Measurements from ENCODE around the gene ABCA5. TPM values are rescaled to one million over a fixed set of nuclear protein-coding genes. Genes with fewer than 3 reads are reported as not detected.

Gene ABCA5
- total RNA-seq, 1 experiment from 2014 or later = 7.3 TPM

DNA sequence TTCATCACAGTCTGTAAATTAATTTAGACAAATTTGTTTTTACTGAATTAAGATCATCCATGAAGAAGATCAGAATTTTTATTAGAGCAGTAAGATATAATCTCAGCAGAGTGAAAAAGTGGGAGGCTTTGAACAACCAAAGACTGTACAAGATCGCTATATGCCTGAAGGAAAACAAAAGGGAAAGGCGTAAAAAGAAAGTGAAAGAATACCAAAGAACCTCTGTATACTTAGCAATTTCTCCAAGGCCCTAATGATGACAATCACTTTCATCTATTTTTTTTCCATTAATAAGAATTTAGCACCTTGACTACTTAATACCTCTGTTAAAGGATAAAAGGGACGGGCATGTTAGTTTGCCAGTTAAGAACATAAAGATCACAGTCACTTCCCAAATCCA, 59.7 kb downstream of the ABCA5 start:
- DNase-seq (ENCODE audit: low read depth) = peak; percentile 10

DNA sequence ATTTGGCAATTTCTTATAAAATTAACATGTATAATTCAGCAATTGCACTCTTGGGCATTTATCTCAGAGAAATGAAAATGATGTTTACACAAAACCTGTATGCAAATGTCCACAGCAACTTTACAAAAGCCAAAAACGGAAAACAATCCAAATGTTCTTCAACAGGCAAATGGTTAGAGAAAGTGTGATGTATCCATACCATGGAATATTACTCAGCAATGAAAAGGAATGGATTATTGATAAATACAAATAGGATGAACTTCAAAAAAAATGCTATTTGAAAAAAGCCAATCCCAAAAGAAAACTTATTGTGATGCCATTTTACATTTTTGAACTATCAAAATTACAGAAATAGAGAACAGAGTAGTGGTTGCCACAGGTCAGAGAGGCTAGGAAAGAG, 61.1 kb downstream of the ABCA5 start:
- no peak for DNase-seq (ENCODE audit: low read depth)

- no peak for DNase-seq (ENCODE audit: low read depth)
Observed at GRCh38 chr17:69254187-69254586, 72.7 kb downstream of the ABCA5 start.

DNA sequence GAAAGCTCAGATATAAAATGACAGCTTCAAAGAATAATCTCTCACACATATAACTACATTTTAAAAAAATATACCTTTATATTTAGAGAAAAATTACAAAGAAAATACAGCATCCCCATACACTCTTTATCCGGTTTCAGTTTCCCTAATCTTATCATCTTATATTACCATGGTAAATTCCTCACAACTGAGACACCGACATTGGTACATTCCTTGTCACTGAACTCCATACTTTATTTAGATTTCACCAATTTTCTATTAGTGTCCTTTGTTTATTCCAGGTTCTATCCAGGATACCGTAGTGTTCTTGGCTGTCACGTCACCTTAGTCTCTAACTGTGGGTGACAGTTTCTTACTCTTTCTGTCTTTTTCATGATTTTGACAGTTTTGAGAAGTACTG, 76.3 kb downstream of the ABCA5 start:
- DNase-seq (ENCODE audit: low read depth) = no peak

GRCh38 chr17:69246726-69247375, 80.1 kb downstream of the ABCA5 start:
- DNase-seq (ENCODE audit: low read depth) = peak; percentile 37

DNA sequence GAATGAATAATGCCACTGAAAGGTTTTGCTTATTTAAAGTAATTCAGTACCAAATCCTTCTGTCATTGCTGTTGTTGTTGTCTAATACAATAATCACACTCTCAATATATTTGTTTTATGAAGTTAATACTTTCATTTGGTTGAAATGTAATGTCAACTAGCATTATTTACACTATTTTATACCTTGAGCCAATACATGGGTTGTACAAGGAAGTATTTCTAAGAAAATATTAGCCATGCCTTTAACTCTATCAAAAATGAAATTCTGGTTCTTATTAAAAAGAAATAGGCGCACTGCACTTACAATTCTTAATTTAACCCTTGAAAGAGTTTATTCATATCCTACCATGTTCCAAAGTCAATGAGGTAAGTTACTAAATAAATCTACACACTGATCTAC, 80.7 kb downstream of the ABCA5 start:
- no peak for DNase-seq (ENCODE audit: low read depth)

- DNase-seq (ENCODE audit: low read depth) = no peak
Observed at GRCh38 chr17:69245617-69246016, 81.3 kb downstream of the ABCA5 start.

GRCh38 chr17:69239611-69240600, 87.0 kb downstream of the ABCA5 start:
- peak; percentile 5 for DNase-seq (ENCODE audit: low read depth)

DNA sequence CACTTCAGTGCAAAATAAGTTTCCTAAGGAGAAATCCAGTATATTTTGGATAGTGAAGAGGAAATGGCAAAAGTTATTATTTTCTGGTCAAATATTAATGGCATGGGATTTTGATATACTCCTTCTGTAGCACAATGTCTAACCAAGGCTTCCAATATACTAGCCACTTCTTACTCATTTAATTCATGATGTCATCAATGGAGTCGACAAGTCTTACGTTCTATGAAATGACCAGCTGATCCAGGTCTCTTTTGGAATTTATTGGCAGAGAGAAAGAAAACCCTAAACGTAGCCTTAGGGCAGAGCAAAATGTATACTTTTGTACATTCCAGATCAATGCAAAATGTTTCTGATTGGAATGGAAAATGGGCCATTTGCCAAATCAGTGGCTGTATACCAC, 90.0 kb downstream of the ABCA5 start:
- DNase-seq (ENCODE audit: low read depth) = no peak

DNA sequence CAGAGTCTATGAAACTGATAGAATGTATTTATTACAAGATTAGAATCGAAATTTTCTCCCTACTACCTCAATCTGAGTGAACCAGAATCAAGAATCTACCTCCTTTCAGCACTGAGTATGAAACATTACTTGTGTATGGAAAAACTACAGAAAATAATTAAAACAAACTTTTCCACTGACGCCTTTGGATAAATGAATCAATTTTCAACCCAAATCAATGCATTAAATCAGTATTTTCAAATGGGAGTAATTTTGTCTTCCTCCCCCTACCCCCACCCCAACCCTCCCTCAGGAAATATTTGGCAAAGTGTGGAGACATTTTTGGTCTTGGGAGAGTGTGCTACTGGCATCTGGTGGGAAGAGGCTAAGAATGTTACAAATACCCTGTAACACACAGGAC, 90.5 kb downstream of the ABCA5 start:
- DNase-seq (ENCODE audit: low read depth) = no peak

- peak; percentile 67 for DNase-seq (ENCODE audit: low read depth)
Observed at GRCh38 chr17:69235338-69236058, 91.4 kb downstream of the ABCA5 start.

DNA sequence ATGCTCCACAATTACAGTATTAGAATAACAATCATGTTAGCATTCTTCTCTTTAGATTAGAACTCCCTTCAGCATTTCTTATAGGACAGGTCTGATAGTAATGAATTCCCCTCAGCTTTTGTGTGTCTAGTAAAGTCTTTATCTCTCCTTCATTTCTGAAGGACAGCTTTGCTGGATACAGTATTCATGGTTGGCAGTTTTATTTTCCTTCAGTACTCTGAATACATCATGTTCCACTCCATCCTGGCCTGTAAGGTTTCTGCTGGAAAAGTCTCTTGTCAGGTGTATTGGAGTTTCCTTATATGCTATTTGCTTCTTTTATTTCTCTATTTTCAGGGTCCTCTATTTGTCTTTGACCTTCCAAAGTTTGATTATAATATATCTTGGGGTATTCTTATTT, 94.3 kb downstream of the ABCA5 start:
- no peak for DNase-seq (ENCODE audit: low read depth)

- DNase-seq (ENCODE audit: low read depth) = no peak
Observed at GRCh38 chr17:69231521-69231920, 95.4 kb downstream of the ABCA5 start.

- DNase-seq (ENCODE audit: low read depth) = no peak
Observed at GRCh38 chr17:69230939-69231338, 96.0 kb downstream of the ABCA5 start.

- DNase-seq (ENCODE audit: low read depth) = no peak
Observed at GRCh38 chr17:69228576-69228975, 98.4 kb downstream of the ABCA5 start, which contains the start of gene ABCA10. Gene ABCA10 (minus strand): TSS chr17:69228824. CDS start chr17:69225358, 3,466 bp downstream.

DNA sequence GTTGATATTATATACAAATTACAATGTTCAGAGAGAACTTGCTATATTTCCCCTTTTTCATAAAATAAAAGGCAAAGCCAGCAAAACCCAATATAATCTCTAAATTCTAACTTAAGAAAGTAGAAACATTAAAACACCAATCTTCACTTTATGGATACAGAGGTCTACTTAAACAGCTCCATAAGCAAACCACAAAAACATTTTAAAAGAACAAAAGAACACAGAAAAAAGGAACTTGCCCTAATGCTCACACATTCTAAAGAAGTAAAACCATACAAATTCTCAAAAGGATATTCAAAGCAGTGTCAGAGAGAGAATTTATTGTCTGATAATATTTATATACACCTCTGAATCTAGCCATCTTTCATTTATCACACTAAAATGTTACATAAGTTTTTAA, 98.9 kb downstream of the ABCA5 start:
- no peak for DNase-seq (ENCODE audit: low read depth)

DNA sequence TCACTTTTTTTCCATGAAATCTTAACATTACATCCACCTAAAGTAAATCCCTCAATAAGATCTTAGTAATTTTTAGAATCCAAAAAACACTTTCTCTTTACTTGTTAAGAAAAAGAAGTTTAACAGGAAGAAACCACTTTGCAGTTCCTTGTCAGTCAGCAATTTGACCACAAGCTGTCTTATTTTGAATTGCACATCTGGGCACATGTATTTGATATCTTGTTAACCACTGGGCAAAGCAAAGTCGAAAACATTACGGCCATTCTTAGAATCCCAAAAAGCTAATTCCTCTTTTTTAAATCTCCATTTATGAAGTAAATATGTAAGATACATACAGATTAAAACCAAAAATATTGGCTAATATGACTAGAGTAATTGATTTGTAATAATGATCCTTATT, 99.4 kb downstream of the ABCA5 start:
- no peak for DNase-seq (ENCODE audit: low read depth)

- DNase-seq (ENCODE audit: low read depth) = peak; percentile 35
Observed at GRCh38 chr17:69223809-69224208, 103.1 kb downstream of the ABCA5 start.

DNA sequence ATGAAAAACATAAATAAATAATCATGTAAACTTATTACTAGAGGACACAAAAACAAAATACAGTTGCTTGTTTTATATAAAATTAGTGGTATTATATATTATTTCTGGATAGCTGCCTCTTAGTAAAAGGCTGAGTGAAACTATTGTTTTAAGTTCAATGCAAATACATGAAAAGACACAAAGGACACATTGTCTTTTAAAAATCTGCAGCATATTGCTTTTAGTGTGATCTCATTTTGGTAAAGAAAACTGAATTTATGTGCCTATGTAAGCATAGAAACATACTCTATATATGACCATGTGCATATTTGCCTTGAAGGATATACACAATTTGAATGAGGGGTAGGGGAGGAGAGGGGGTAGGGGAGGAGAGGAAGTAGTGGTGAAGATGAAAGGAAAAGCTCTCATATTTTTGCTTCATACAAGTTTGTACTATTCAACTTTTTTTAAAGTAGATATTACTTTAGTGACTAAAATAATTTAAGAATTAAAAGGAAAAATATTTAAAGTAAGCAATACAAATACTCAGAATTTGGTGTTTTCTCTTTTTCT, 104.2 kb downstream of the ABCA5 start:
- no peak for DNase-seq (ENCODE audit: low read depth)

GRCh38 chr17:69220098-69220497, 106.8 kb downstream of the ABCA5 start:
- DNase-seq (ENCODE audit: low read depth) = no peak

GRCh38 chr17:69218986-69219385, 107.9 kb downstream of the ABCA5 start:
- no peak for DNase-seq (ENCODE audit: low read depth)

Data from RPMI7951 (cell line).